Measurements from ENCODE around the gene KANK3. TPM values are rescaled to one million over a fixed set of nuclear protein-coding genes. Genes with fewer than 3 reads are reported as not detected.
A peak's percentile ranks its signal among the peaks of the same experiment; 100 is the strongest.
"Not testable (repeated sequence)": the region's sequence is repeated elsewhere in the genome, so short reads cannot be mapped to it uniquely, and the experiment has no call there.

Gene KANK3
- polyA plus RNA-seq, 6 donors from 2014 or later = 0.09 to 0.23 TPM; not detected in 4

DNA sequence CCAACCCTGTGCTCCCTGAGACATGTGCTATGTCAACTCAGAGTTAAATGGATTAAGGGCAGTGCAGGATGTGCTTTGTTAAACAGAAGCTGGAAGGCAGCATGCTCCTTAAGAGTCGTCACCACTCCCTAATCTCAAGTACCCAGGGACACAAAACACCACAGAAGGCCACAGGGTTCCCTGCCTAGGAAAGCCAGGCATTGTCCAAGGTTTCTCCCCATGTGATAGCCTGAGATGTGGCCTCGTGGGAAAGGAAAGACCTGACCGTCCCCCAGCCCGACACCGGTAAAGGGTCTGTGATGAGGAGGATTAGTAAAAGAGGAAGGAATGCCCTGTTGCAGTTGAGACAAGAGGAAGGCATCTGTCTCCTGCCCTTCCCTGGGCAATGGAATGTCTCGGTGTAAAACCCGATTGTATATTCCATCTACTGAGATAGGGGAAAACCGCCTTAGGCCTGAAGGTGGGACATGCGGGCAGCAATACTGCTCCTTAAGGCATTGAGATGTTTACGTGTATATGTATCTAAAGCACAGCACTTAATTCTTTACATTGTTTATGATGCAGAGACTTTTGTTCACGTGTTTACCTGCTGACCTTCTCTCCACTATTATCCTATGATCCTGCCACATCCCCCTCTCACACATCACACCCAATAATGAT is 28.0 kb downstream of the KANK3 start:
- not testable (repeated sequence) for ATAC-seq (ENCODE audit: low read depth in 2 of 2); H3K9me3 Mint-ChIP-seq; H3K36me3 Mint-ChIP-seq; H3K27me3 Mint-ChIP-seq; DNase-seq
- Mint-ChIP-seq H3K4me1 (peaks cover 4 to 23% (median 6%) of the 10 kb centered on the region in 3 donors), H3K4me3 (peak overlapping the region in 1 of 8 donors; percentile 58), H3K27ac (peak overlapping the region in 3 of 6 donors; percentile 23 to 67 (median 27))

DNA sequence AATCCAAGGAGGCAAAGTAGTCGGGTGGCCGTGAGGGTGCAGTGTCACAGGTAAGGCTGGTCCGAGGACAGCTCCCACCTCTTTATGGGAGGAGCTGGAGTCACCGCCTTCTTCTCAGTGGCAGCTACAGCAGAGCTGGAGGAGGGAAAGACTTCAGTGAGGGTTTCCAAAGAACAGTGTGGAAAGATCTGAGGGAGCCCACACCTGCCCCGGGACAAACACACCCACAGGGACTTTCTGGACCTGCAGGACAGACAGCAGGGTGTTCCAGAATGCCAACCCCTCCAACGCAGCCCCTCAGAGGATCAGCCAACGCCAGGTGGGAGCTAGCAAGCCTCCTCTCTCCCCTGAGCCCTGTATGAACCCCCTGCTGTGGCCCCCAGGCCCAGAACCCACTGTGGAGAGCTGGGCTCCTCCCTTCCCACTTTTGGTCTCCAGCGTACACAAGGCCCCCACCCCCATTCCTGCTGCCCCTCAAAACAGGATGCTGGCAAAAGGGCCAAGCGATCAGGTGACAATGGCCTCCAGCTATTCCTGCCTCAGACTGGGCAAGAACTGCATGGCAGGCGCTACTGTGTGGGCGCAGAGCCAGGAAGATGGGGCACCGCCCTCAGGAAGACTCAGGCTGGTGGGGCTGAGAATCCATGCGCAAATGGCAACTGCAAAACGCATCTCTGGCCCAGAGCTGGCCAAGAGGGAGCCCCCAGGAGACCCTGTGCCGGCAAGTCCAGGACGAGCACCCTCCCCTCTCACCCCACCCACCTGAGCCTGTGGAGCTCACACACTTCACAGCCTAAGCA is 31.4 kb downstream of the KANK3 start:
- peak overlapping the region in 2 of 8 donors; percentile 20 to 29 for H3K4me3 Mint-ChIP-seq
- ATAC-seq (ENCODE audit: low read depth in 2 of 2) = no peak
- peaks cover 15 to 33% (median 17%) of the 10 kb centered on the region in 3 donors for H3K4me1 Mint-ChIP-seq
- H3K9me3 Mint-ChIP-seq = no peaks in the 10 kb centered on the region
- no peak overlapping the region for H3K27ac Mint-ChIP-seq
- no peaks in the 10 kb centered on the region for H3K27me3 Mint-ChIP-seq
- no peaks in the 10 kb centered on the region for H3K36me3 Mint-ChIP-seq
- no peak for DNase-seq

DNA sequence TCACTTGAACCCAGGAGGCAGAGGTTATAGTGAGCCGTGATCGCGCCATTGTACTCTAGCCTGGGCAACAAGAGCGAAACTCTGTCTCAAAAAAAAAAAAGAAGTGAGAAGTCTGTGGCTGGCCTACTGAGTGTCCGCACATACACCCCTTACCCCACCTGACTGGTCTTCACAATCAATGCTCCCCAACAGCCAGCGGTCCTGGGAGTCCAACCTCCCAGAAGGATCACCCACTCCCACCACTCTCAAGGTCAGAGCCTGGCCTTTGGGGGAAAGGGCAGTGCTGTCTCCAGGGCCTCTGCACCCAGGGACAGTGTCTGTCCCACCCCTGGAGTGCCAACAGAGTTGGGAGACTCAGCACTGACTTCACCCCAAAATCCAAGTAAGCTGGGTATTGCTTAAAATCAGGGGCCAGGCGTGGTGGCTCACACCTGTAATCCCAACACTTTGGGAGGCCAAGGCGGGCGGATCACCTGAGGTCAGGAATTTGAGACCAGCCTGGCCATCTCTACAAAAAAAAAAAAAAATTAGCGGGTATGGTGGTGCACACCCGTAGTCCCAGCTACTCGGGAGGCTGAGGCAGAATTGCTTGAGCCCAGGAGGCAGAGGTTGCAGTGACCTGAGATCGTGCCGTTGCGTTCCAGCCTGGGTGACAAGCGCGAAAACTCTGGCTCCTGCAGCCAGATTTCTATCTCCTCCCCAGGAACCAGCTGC is 32.6 kb downstream of the KANK3 start:
- H3K4me1 Mint-ChIP-seq = peaks cover 19 to 32% (median 26%) of the 10 kb centered on the region in 3 donors
- H3K4me3 Mint-ChIP-seq = no peak overlapping the region
- no peak for DNase-seq
- peak overlapping the region in 1 of 6 donors; percentile 67 for H3K27ac Mint-ChIP-seq
- no peak for ATAC-seq (ENCODE audit: low read depth in 2 of 2)
- H3K9me3 Mint-ChIP-seq = no peaks in the 10 kb centered on the region
- no peaks in the 10 kb centered on the region for H3K36me3 Mint-ChIP-seq
- H3K27me3 Mint-ChIP-seq = no peaks in the 10 kb centered on the region

DNA sequence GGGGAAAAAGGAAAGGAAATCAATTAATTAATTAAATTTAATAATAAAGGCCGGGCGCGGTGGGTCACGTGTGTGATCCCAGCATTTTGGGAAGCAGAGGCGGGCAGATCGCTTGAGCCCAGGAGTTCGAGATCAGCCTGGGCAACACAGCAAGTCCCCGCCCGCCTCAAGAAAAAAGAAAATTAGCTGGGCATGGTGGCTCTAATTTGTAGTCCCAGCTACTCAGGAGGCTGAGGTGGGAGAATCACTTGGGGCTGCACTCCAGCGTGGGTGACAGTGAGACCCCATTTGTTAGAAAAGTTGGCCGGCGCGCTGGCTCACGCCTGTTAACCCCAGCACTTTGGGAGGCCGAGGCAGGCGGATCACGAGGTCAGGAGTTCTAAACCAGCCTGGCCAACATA is 34.2 kb downstream of the KANK3 start:
- H3K4me1 Mint-ChIP-seq = peaks cover 19 to 32% (median 26%) of the 10 kb centered on the region in 3 donors
- H3K9me3 Mint-ChIP-seq = no peaks in the 10 kb centered on the region
- DNase-seq (no peak), ATAC-seq (ENCODE audit: low read depth in 2 of 2) (no peak)
- no peaks in the 10 kb centered on the region for H3K36me3 Mint-ChIP-seq
- peak overlapping the region in 3 of 6 donors; percentile 9 to 90 (median 24) for H3K27ac Mint-ChIP-seq
- H3K4me3 Mint-ChIP-seq = peak overlapping the region; percentile 29 to 94 (median 92)
- no peaks in the 10 kb centered on the region for H3K27me3 Mint-ChIP-seq

DNA sequence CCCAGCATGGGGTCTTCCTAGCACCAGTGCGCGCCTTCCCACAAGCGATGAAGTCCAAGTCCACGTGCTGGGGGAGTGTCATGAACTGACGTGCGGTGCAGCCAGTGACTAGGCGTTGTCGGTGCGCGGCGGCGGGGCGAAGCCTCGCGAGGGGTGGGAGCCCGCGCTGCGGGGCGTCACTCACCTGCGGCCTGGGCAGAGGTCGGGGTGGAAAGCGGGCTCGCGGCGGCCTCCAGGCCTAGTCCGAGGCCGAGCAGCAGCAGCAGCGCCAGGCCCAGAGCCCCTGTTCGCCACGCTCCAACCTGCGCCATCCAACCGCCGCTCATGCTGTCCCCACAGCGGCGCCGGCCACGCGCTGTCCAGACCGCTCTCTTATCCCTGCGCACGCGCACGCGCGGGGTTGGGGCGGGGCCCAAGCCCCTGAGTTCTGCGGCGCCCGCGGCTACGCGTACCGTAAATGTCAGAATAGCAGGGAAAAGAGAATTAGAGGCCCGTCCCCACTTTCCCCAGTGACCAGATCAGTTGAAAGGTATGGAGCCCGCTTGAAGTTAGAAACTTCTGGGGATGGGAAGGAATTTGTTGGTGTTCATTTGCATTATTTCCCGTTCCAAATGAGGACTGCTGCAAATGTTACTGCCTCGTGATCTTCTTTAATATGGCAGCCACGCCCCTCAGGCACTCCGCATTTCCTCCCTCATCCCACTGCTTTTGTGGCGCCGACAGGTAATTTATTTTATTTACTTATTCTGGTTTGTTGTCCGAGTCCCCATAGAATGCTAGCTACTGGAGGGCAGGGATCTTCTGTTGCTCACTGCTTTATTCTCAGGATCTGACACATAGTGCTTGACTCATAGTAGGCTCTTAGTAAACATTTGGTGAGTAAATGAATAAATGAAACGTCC is 34.8 kb downstream of the KANK3 start, which contains the start of gene CD320:
Gene CD320 (minus strand): TSS at position 394 of the 902 bp plus-strand sequence. CDS start 68 bp downstream, at position 326.
- peak within 1 kb of the TSS; percentile 82 to 94 (median 92) for H3K4me3 Mint-ChIP-seq
- no peaks in the 10 kb centered on the region for H3K27me3 Mint-ChIP-seq
- peaks cover 19 to 32% (median 26%) of the 10 kb centered on the region in 3 donors for H3K4me1 Mint-ChIP-seq
- DNase-seq (peak; percentile 86), ATAC-seq (ENCODE audit: low read depth in 2 of 2) (peak; percentile 89 to 94)
- H3K27ac Mint-ChIP-seq = peak within 1 kb of the TSS; percentile 9 to 93 (median 86)
- no peaks in the 10 kb centered on the region for H3K36me3 Mint-ChIP-seq
- no peaks in the 10 kb centered on the region for H3K9me3 Mint-ChIP-seq

DNA sequence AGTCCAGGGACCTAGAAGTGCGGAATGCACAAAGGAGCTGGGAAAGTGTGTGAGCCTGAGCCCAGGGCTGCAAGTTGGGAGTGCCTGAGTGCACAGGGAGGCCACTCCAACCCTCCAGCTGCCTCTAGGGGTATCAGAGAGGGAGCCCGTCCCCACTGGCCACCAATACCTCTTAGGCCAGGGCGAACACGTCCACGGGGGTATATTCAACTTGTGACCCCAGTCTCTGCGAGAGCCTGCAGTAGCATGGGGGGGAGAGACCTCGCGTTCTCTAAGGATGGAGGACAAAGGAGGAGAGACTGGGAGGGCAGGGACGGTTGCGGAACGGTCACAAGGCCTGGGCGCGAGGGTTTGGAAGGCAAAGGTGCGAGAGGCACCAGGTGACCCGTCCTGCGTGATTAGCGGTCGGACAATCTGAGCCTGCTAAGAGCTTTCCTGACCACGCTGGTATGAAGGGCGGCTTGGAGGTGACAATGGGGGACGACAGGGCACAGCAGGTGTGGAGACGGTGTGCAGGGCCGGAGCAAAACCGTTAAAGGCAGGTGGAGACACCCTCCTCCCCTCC is 35.6 kb downstream of the KANK3 start:
- DNase-seq (no peak), ATAC-seq (ENCODE audit: low read depth in 2 of 2) (no peak)
- H3K4me3 Mint-ChIP-seq = peak overlapping the region; percentile 82 to 94 (median 92)
- H3K9me3 Mint-ChIP-seq = no peaks in the 10 kb centered on the region
- H3K36me3 Mint-ChIP-seq = no peaks in the 10 kb centered on the region
- H3K4me1 Mint-ChIP-seq = peaks cover 19 to 32% (median 26%) of the 10 kb centered on the region in 3 donors
- peak overlapping the region; percentile 9 to 93 (median 86) for H3K27ac Mint-ChIP-seq
- no peaks in the 10 kb centered on the region for H3K27me3 Mint-ChIP-seq

DNA sequence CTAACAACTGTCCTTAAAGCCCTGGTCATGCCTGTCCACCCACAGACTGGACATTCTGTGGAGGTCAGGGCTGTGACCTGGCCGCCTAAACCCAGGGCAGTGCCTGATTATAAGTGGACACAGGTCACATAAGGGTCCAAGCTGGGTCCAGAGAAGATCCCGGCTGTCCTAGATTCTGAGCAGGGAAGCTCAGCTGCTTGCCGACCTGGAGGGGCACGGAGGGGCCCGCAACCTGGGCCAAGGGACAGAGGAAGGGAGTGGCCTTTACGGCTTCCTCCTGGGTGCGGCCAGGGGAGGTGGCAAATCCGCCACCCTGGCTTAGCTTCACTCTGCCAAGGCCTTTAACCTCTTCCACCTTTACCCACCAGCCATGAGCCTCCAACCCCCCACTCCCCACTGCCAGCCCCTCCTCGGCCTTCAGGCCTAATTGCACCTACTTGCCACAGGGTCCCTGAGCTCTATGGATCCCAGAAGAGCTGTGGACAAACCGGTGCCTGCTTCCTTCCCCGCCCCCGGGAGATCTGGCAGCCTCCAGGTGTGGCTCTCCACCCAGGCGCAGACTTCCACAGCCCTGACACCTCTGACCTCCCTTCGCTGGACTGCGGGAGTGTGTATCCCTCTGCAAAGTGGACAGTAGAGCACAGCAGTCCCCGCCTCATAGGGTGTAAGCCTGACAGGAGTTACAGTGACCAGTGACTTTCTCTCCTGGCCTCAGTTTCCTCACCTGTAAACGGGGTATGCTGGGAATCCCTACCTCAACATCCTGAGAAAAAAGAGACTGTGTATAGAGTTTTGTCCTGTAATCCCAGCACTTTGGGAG is 36.6 kb downstream of the KANK3 start:
- ATAC-seq (ENCODE audit: low read depth in 2 of 2) (no peak), DNase-seq (no peak)
- peaks cover 19 to 32% (median 26%) of the 10 kb centered on the region in 3 donors for H3K4me1 Mint-ChIP-seq
- peak overlapping the region in 3 of 6 donors; percentile 51 to 86 (median 82) for H3K27ac Mint-ChIP-seq
- H3K27me3 Mint-ChIP-seq = no peaks in the 10 kb centered on the region
- peak overlapping the region; percentile 82 to 94 (median 92) for H3K4me3 Mint-ChIP-seq
- no peaks in the 10 kb centered on the region for H3K36me3 Mint-ChIP-seq
- H3K9me3 Mint-ChIP-seq = no peaks in the 10 kb centered on the region

DNA sequence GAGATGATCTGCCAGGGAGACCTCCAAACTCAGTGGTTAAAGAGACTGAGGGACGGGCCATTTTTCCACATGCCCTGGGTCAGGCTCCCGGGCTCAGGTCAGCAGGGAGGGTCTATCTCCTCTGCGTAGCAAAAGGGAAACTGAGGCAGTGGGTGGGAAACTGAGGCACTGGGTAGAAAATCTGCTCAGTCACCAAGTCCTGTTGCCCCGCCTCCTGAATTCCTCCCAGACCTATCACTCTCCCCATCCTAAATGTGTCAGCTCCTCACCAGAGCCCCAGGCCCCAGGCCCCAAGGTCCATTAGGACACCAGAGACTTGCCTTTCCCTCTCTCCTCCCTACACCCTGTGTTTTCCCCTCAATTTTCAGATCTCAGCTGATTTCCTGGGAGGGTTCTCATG is 37.3 kb downstream of the KANK3 start:
- peak overlapping the region in 1 of 6 donors; percentile 51 for H3K27ac Mint-ChIP-seq
- peak overlapping the region in 2 of 8 donors; percentile 47 to 92 for H3K4me3 Mint-ChIP-seq
- H3K9me3 Mint-ChIP-seq = no peaks in the 10 kb centered on the region
- H3K36me3 Mint-ChIP-seq = no peaks in the 10 kb centered on the region
- peaks cover 19 to 32% (median 26%) of the 10 kb centered on the region in 3 donors for H3K4me1 Mint-ChIP-seq
- ATAC-seq (ENCODE audit: low read depth in 2 of 2) (no peak), DNase-seq (no peak)
- no peaks in the 10 kb centered on the region for H3K27me3 Mint-ChIP-seq

DNA sequence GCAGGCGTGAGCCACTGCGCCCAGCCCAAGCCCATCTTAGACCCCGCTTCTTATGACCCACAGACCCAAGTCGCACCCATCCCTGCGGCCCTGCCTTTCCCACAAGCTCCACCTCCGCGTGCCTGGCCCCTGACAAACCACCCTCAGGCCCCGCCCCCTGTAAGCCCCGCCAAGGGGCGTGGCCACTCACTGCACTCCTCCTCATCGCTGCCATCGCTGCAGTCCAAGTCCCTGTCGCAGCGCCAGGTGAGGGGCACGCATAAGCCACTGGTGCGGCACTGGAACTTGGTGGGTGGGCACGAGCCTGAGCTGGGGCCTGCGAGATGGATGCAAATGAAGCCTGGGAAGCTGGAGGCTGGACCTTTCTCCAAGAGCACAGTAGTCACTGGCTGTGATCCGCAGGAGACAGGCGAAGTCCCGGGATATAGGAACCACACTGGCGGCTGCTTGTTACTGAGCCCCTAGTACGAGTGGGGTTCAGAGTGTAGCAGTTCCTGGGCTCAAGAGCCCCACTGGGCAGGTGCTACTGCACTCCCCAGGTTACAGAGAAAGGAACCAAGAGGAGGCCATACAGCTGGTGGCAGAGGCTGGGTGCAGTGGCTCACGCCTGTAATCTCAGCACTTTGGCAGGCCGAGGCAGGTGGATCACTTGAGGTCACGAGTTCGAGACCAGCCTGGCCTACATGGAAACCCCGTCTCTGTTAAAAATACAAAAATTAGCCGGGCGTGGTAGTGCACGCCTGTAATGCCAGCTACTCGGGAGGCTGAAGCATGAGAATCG is 38.0 kb downstream of the KANK3 start:
- Mint-ChIP-seq H3K4me3 (peak overlapping the region in 1 of 8 donors; percentile 38), H3K9me3 (no peaks in the 10 kb centered on the region), H3K4me1 (peaks cover 19 to 32% (median 26%) of the 10 kb centered on the region in 3 donors), H3K27ac (peak overlapping the region in 1 of 6 donors; percentile 44), H3K36me3 (no peaks in the 10 kb centered on the region), H3K27me3 (no peaks in the 10 kb centered on the region)
- ATAC-seq (ENCODE audit: low read depth in 2 of 2) = no peak
- DNase-seq = no peak

DNA sequence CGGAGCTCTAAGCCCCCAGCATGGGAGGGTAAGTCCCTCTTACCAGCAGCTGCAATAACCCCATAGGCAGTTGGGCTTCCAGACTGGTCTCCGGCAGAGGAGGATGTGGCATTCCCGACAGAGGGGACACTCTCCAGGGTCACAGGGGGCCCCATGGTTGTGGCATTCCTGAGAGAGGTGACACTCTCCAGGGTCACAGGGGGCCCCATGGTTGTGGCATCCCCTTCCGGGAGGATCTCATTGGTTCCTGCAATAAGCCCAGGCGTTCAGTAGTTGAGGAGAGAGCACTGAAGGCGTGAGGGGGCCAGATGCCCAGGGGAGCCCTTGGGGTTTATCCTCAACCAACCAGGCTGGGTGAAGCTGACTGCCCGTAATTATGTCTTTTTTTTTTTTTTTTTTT is 40.3 kb downstream of the KANK3 start:
- DNase-seq = no peak
- H3K36me3 Mint-ChIP-seq = no peaks in the 10 kb centered on the region
- H3K4me3 Mint-ChIP-seq = no peak overlapping the region
- no peaks in the 10 kb centered on the region for H3K9me3 Mint-ChIP-seq
- ATAC-seq (ENCODE audit: low read depth in 2 of 2) = no peak
- peaks cover 9 to 17% (median 16%) of the 10 kb centered on the region in 3 donors for H3K4me1 Mint-ChIP-seq
- H3K27me3 Mint-ChIP-seq = no peaks in the 10 kb centered on the region
- H3K27ac Mint-ChIP-seq = no peak overlapping the region

DNA sequence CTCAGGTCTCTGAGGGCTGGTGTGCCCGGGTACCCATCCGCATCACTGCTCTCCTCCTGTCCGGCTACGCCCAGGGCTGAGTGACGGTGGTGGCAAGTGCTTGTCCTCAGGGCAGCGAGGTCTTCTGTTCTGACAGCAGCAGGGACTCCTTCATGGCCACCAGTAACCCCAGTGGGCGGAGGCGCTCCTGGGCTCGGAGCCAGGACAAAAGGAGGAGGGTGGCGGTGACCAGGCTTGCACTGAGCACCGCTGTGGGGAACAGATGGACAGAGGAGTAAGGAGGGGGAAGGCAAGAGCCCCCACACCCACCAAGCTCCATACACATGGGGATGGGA is 40.7 kb downstream of the KANK3 start:
- ATAC-seq (ENCODE audit: low read depth in 2 of 2) = no peak
- Mint-ChIP-seq H3K4me1 (peaks cover 5 to 13% (median 13%) of the 10 kb centered on the region in 3 donors), H3K9me3 (no peaks in the 10 kb centered on the region), H3K27ac (no peak overlapping the region), H3K27me3 (no peaks in the 10 kb centered on the region), H3K36me3 (no peaks in the 10 kb centered on the region), H3K4me3 (no peak overlapping the region)
- DNase-seq = no peak
